OCI-LY3 (cell line): Measurements from ENCODE around the gene MYH15.

Source experiments
- H2AFZ ChIP-seq: fragments of 200-600, 300-600 bp; shearing (Covaris generic); 2 replicates; pipeline ENCODE4 v1.6.0; 2014; ENCODE audit warnings: antibody characterized with exemption, low read depth, low read length
- H3K27ac ChIP-seq: fragments of 200-600, 300-600 bp; sonication (generic); 2 replicates; pipeline ENCODE4 v1.5.1; 2014; ENCODE audit warnings: mild to moderate bottlenecking, low read length, moderate library complexity, mixed read lengths
- H3K27me3 ChIP-seq: fragments of 200-600, 300-600 bp; sonication (generic); 2 replicates; pipeline ENCODE4 v1.6.1; 2014; ENCODE audit warnings: low read depth, low read length, mixed read lengths
- H3K36me3 ChIP-seq: fragments of 200-600, 300-600 bp; sonication (generic); replicated peaks from 2 replicates; pipeline ENCODE3; 2014; ENCODE audit warnings: low read depth, low read length, mixed read lengths
- H3K4me1 ChIP-seq: fragments of 300-600, 200-600 bp; sonication (generic); 2 replicates; pipeline ENCODE4 v1.6.1; 2014; ENCODE audit warnings: low read length, mixed read lengths
- H3K4me2 ChIP-seq: fragments of 200-600, 300-600 bp; sonication (generic); 2 replicates; pipeline ENCODE4 v1.6.1; 2014; ENCODE audit warnings: low read length, mixed read lengths
- H3K4me3 ChIP-seq: fragments of 300-600, 200-600 bp; sonication (generic); 2 replicates; pipeline ENCODE4 v1.5.1; 2014; ENCODE audit warnings: antibody characterized with exemption, mild to moderate bottlenecking, low read length, moderate library complexity
- H3K79me2 ChIP-seq: fragments of 300-600, 200-600 bp; shearing (Covaris generic); 2 replicates; pipeline ENCODE4 v1.6.1; 2014; ENCODE audit warnings: mild to moderate bottlenecking, low read length, mixed read lengths
- H3K9ac ChIP-seq: fragments of 300-600, 200-600 bp; shearing (Covaris generic); 2 replicates; pipeline ENCODE4 v1.6.0; 2014; ENCODE audit warnings: mild to moderate bottlenecking, low read length, moderate library complexity
- H3K9me3 ChIP-seq: fragments of 200-600, 300-600 bp; shearing (Covaris generic); 2 replicates; pipeline ENCODE4 v1.6.1; 2014; ENCODE audit warnings: low read length, mixed read lengths; ENCODE audit not compliant: insufficient read depth
- H4K20me1 ChIP-seq: fragments of 200-600, 300-600 bp; sonication (generic); 2 replicates; pipeline ENCODE4 v1.6.1; 2016; ENCODE audit warnings: low read length, mixed read lengths; ENCODE audit not compliant: insufficient read depth
- CTCF ChIP-seq: fragments of 200-600, 300-600 bp; sonication (generic); IDR thresholded peaks from 2 replicates; pipeline ENCODE4 v1.5.1; 2014; ENCODE audit warnings: antibody characterized with exemption, low read length, low read depth
- EZH2phosphoT487 ChIP-seq: fragments of 200-600 bp; shearing (Covaris generic); IDR thresholded peaks from 2 replicates; pipeline ENCODE4 v1.6.1; 2018; ENCODE audit warnings: antibody characterized with exemption, mixed run types, low read depth

MYH15 gene

GRCh38 chr3:108401836-108402235 is 108.6 kb downstream of the MYH15 start:
- H3K79me2 ChIP-seq: no peaks in the 10 kb centered on the region

DNA sequence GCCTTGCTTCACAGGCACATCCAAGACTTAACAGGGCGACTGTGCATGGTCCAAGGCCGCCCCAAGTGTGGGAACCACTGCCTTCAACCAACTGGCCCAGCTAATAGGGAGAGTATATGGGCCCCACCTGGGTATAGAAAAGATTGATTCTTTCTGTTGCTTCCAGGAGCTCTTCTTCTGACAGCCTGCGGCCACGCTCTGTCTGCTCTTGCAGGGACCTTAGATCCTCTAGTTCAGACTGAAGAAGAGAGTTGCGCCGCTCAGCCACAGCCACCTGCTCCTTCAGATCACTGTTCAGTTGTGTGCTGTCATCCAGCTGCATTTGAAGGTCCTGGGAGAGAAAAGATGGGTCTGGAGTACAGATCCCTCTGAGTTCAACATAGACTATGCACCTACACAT is 111.9 kb downstream of the MYH15 start:
- H3K4me2 ChIP-seq: no peak overlapping the region
- no peak overlapping the region for H3K9ac ChIP-seq
- H4K20me1 ChIP-seq: no peaks in the 10 kb centered on the region
- no peak overlapping the region for H3K4me3 ChIP-seq
- H3K36me3 ChIP-seq: no peaks in the 10 kb centered on the region
- TF ChIP-seq CTCF (no peak), EZH2phosphoT487 (no peak)
- H3K79me2 ChIP-seq: no peaks in the 10 kb centered on the region
- no peaks in the 10 kb centered on the region for H3K9me3 ChIP-seq
- no peak overlapping the region for H3K27ac ChIP-seq
- H2AFZ ChIP-seq: no peak overlapping the region
- H3K27me3 ChIP-seq: no peaks in the 10 kb centered on the region
- no peaks in the 10 kb centered on the region for H3K4me1 ChIP-seq

More at GRCh38 chr3:108401836-108402235, 108.6 kb downstream of the MYH15 start:
- Histone ChIP-seq H3K27me3 (no peaks in the 10 kb centered on the region), H4K20me1 (no peaks in the 10 kb centered on the region), H2AFZ (no peak overlapping the region), H3K4me3 (no peak overlapping the region), H3K4me2 (no peak overlapping the region), H3K9me3 (no peaks in the 10 kb centered on the region), H3K36me3 (no peaks in the 10 kb centered on the region), H3K9ac (no peak overlapping the region), H3K27ac (no peak overlapping the region), H3K4me1 (peaks cover 4% of the 10 kb centered on the region)
- TF ChIP-seq CTCF (no peak), EZH2phosphoT487 (no peak)

DNA sequence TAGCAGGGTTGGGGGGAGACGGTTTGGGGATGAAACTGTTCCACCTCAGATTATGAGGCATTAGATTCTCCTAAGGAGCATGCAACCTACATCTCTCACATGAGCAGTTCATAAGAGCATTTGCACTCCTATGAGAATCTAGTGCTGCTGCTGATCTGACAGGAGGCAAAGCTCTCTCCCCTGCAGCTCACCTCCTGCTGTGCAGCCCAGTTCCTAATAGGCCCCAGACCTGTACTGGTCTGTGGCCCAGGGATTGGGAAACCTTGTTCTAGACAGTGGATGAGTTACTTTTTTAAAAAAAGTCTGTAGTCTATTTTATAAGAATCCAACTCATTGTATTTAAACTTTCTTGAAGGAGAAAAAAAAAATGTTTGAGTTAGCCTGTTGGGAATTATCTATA is 114.1 kb downstream of the MYH15 start:
- H3K4me1 ChIP-seq: no peaks in the 10 kb centered on the region
- no peaks in the 10 kb centered on the region for H3K79me2 ChIP-seq
- no peaks in the 10 kb centered on the region for H4K20me1 ChIP-seq
- H3K4me3 ChIP-seq: no peak overlapping the region
- H2AFZ ChIP-seq: no peak overlapping the region
- H3K4me2 ChIP-seq: no peak overlapping the region
- TF ChIP-seq CTCF (no peak), EZH2phosphoT487 (no peak)
- no peak overlapping the region for H3K27ac ChIP-seq
- H3K9me3 ChIP-seq: no peaks in the 10 kb centered on the region
- H3K27me3 ChIP-seq: peaks cover 15% of the 10 kb centered on the region; the same call in 1 of the 2 replicates
- no peaks in the 10 kb centered on the region for H3K36me3 ChIP-seq
- no peak overlapping the region for H3K9ac ChIP-seq

GRCh38 chr3:108394563-108394962 is 115.8 kb downstream of the MYH15 start:
- H3K27ac ChIP-seq: no peak overlapping the region
- peaks cover 15% of the 10 kb centered on the region; the same call in 1 of the 2 replicates for H3K27me3 ChIP-seq
- no peaks in the 10 kb centered on the region for H4K20me1 ChIP-seq
- peaks cover 4% of the 10 kb centered on the region for H3K4me1 ChIP-seq
- no peak overlapping the region for H3K4me2 ChIP-seq
- H3K9ac ChIP-seq: no peak overlapping the region
- no peaks in the 10 kb centered on the region for H3K9me3 ChIP-seq
- no peaks in the 10 kb centered on the region for H3K36me3 ChIP-seq
- no peak overlapping the region for H2AFZ ChIP-seq
- H3K79me2 ChIP-seq: no peaks in the 10 kb centered on the region
- H3K4me3 ChIP-seq: no peak overlapping the region
- TF ChIP-seq CTCF (no peak), EZH2phosphoT487 (no peak)
